Cerebellar cortex (tissue), 1 donor: ENCODE results near the gene SDK1.

ENCODE experiments used
- DNase-seq: peaks from one replicate; pipeline ENCODE4 v3.0.0-alpha.2; 2015; ENCODE audit warnings: low spot score

The SDK1 gene

DNA sequence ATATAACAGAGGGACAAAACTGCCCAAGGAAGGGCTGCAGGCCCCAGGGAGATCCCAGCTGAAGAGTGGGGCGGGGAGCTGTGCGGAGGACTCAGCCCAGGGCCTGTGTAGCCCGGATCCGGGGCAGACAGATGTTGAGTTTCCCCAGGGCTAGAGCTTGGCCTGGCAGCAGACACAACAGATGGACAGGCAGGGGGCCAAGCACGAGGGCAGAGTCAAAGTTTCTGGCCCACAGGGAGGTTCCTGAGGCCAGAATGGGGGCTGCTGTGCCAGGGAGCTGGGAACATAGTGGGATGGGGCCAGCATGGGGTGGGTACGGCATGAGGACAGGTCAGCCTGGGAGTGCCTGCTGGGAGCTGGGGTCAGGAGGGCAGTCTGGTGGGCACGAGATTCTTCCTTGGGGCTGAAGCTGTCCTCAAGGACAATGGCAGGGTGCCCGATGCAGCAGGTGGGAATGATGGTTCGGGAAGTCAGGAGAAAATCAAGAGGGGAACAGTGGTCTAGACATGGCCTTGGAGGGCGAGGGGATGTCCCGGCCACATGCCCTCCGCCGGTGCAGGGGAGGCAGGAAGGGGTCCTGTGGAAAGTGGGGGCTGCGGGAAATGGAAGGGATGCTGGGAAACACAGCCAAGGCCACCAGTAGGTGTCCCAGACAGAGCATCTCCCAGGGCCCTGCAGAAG lies 862.0 kb downstream of the SDK1 start:
- no peak for DNase-seq

DNA sequence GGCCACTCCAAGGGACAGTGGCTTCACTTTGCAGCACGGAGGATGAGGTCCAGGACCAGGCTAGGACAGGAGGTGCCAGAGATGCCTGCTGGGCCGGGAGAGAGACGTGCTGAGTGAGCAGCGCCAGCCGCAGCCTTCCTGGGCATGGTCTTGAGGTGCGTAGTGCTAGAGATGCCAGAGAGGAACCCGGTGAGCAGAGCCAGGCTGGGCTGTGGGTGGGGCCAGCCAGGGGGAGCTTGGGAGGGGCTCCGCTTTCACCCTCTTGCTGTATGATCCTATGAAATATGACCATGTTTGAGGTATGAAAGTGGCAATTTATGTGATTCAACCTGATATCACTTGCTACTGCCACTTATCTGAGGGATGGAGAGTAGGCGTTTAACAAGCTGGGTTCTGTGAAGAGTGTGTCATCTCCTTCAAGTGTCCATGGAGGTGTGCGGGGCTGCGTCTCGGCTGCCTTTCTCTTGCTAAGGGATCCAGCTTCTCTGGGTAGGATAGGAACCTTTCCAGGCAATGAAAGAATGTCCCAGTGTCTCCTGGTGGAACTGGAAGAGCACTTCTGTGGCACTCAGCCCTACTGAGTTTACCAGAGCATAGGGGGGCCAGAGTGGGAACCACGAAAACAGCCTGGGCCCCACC lies 862.6 kb downstream of the SDK1 start:
- DNase-seq: no peak

DNA sequence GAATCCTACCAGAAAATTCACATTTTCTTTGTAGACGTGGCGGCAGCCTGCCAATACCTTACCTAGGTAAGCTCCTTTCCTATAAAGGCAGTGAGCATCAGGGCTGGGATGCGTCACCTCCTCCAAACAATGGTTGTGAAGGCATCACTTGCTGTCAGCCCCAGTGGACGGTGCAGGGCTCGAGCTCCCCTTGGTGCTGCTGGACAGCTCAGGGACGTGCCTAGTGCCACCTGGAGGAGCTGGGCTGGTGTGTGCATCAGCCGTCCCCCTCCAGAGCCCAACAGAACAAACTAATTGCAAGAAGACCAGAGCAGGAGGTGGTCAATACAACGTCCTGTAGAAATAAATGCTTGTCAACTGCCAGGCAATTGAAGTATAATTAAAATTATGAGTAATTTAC lies 863.5 kb downstream of the SDK1 start:
- no peak for DNase-seq

DNA sequence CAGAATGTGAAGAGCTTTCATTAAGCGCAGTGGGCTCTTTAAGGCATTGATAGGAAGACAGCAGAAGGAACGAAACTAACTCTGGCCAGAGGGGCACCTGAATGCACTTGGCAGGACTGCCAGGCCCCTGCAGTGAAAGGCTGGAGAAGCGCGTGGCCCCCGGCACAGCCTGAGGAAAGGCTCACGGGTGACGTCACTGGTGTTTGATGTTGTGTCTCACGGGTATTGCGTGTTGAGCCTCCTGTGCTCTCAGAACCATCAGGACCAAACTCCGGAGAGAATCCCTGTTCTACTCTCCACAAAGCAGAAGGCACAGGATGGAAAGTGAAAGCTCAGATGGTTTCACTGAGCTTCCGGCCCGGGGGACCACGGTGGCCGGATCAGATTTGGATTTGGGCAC lies 865.3 kb downstream of the SDK1 start:
- no peak for DNase-seq

GRCh38 chr7:4166807-4167206 lies 865.8 kb downstream of the SDK1 start:
- DNase-seq: no peak

DNA sequence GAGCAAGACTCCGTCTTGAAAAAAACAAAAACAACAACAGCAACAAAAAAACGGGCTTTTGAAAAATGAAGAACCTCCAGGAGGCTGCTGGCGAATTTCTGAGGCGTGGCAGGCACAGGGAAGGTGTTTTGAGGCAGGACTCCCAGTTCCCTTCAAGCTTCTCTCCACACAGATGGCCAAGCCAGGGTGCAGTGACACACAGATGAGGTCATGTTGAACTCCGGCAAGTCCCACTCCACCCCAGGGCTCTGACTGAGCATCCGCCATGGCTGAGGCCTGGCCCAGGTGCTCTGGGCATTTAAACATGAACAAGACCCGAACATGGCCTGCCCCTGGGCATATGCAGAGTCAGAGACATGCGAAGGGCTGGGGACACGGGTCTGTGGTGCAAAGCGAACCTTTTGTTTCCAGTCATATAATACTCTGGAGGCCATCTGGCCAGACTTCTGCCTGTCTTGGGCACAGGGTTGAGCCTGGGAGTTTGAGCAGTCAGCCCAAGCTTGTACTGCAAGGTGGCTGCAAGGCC lies 866.4 kb downstream of the SDK1 start:
- no peak for DNase-seq

GRCh38 chr7:4168041-4168440 lies 867.0 kb downstream of the SDK1 start:
- no peak for DNase-seq

DNA sequence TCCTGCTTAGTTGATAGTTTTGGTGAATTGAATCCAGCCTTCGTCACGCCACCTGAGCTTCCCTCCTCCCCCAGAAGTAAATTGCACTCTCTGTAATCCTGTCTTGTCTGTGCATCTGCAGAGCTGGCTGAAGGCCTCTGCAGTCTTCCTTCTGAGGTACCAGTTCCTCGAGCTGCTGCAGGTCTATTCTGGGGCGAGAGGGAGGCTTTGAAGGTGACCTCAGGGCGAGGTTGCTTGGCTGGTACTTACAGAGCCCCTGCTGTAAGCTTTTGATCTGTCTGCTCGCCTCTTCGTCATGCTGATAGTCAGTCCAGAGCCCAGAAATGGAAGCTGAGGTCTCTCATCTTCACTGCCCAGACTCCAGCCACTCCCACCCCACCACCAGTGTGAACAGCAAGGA lies 867.5 kb downstream of the SDK1 start:
- no peak for DNase-seq

DNA sequence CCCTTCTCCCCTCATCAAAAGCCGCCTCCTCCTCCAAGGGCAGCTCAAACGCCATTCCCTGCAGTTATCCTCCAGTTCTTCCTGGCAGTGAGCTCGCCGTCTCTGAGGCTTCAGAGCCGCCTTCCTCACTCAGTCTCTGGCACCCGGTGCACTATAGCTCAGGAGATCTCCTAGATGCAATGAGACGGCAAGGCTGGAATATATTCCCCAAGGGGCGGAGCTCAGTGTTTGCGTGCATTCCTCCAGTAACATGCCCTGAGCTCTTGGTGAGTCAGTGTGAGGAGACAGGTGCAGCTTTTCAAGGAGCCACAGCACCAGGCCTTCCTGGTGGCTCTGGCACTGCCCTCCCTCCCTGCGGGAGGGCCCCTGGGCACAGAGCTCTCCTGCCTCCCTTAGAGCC lies 868.4 kb downstream of the SDK1 start:
- DNase-seq: no peak

- DNase-seq: no peak
Measured at GRCh38 chr7:4170997-4171786, 870.1 kb downstream of the SDK1 start.

GRCh38 chr7:4172883-4173282 lies 871.8 kb downstream of the SDK1 start:
- DNase-seq: no peak

- DNase-seq: no peak
Measured at GRCh38 chr7:4173615-4174014, 872.6 kb downstream of the SDK1 start.

DNA sequence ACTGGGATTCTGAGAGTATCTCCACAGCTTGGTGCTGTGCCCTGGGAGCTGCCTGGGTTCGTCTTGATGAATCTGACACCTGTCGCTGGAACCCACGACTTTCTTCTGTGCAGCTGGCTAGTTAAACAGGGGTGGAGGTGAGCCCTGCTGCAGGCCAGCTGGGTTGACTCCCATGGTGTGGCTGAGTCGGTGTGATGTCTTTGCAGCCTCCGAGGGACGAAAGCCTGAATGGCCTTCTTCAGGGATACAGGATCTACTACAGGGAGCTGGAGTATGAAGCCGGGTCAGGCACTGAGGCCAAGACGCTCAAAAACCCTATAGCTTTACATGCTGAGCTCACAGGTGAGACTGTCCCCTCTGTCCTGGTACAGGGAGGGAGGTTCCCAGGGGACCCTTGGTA lies 873.0 kb downstream of the SDK1 start:
- no peak for DNase-seq

- no peak for DNase-seq
Measured at GRCh38 chr7:4174451-4174850, 873.4 kb downstream of the SDK1 start.

DNA sequence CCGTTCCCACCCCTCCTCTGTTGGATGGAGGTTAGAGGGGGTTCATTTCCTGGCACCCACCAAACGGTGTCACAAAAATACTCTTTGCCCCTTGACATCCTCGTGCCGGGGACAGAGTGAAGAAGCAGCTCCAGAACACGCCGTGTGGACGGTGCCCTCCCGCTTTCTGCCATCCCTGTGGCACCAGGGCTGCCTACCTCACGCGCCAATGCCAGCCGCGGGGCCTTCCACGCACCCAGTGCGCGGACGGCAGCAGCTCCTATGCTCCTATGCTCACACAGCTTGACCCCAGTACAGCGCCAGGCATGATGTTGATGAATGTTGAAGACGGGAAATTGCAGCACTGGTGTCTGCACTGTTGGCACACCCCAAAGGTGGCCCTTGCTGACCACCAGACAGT lies 873.8 kb downstream of the SDK1 start:
- DNase-seq: no peak

DNA sequence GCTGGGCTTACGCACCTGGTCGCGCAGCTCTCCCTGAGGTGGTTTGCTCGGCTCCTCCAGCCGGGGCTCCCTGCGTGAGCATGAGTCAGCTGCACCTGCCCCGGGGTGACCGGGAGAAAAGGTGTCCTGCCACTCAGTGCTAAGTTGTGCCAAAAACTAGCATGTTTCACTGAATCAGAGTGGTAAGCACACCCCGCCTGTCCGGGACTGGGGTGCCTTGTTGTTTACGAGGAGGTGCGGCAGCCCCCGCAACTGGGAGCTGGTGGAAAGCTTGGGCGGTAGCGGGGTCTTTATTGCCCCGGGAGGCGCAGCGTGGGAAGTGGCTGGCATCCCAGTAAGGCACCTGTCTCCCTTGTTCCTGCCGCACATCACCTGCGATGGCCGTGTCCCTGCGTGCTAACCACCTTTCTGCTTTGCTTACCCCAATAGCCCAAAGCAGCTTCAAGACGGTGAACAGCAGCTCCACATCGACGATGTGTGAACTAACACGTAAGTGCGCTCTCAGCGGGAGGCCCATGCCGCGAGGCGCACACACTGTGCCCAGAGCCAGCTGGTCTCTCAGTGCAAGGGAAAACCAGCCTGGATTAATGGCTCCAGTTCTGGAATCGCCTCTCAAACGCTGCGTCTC lies 874.4 kb downstream of the SDK1 start:
- DNase-seq: no peak

- DNase-seq: no peak
Measured at GRCh38 chr7:4177001-4177400, 875.9 kb downstream of the SDK1 start.

DNA sequence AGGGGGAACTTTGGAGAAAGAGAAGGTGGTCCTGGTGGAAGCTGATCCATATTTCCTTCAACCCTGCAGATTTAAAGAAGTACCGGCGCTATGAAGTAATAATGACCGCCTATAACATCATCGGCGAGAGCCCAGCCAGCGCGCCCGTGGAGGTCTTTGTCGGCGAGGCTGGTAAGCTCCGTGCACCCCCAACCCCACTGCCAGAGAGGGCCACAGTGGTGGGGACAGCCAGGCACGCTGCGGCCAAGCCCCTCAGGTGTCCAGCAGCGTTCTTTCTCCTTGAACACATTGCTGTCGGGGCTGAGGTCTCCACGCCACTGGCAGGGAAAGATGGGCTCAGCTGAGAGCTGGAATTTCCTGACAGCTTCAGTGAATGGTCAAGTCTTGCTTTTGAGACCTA lies 877.4 kb downstream of the SDK1 start:
- no peak for DNase-seq

DNA sequence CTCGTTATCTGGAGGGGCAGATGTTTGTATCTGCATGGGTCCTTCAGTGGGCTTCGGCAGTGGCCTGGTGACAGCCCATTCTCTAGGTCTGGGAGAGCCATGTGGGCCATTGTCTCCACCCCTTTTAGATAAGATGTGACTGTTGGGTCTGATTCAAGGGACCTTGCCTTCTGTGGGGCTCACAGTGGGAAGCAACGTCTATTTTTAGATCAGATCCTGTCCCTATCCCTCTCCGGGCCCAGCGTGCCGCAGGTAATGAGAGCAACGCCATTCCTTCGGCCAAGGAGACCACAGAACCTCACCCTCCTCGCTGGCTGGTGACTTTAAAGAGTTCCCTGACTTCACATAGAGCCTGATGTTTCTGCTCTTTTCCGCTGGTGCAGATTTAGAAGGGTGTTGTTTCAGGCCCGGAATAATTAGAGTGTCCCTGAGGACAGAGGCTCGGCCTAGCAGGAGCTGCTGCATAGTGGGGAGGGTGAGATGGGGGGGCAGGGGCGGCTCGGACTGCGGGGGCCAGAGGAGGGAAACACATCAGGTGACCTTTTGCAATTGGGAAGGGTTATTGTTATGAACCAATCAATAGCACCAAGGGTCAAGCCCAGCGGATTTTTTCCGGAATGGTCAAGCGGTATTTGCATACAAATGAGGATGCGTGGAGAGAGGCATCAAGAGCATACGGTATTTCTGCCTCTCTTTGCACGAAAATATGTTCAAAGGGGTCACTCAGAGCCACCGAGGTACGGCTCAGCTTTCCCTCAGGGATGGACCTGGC lies 878.0 kb downstream of the SDK1 start:
- DNase-seq: no peak

DNA sequence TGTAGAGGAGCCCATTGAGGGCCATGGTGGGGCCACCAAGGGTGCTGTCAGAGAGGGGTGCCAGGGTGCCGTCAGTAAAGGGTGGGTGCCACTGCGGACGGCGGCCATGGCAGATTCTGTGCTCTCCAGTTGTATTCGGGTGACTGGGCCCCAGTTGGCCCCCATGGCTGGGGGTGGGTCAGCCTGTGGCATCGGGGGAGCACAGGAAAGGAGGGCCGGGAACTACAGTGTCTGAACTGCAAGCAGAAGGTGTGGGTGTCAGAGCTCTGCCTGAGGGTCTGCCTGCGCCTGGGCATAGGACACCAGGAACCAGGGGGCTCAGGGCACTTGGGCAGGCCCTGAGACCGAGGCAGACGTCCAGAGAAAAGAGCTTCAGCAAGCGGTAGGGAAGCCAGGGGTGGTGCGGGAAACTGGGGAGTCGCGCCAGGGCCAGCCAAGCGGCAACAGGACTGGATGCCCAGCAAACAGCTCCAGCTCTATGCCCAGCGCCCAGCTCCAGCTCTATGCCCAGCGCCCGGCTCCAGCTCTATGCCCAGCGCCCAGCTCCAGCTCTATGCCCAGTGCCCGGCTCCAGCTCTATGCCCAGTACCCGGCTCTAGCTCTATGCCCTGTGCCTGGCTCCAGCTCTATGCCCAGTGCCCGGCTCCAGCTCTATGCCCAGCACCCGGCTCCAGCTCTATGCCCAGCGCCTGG lies 878.8 kb downstream of the SDK1 start:
- DNase-seq: no peak

DNA sequence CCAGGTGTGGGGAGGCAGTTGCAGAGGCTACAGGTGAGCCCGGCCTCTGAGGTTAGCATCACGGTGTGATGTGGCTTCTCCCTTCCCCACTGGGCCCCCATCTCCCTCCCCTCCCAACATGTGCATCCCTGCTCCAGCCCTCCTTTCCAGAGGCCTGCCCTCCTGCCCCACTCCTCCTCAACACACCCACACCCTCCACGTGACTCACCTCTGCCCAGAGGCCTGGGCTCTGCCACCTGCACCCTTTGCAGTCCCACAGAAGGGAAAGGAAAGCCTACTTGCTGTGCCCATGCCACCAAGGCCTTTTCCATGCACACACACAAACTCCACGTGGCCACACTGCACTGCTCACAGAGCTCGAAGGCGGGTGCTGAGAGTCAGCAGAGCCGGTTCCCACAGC lies 880.4 kb downstream of the SDK1 start:
- no peak for DNase-seq
